CD4-positive, alpha-beta T cell treated with Interferon alpha-2 for 1 hour (primary cell): ENCODE data around the gene DCC.

Source experiments
- DNase-seq, 2 donors: peaks; one replicate each; pipeline ENCODE4 v3.0.0-alpha.2; 2020 to 2022

Gene DCC

DNA sequence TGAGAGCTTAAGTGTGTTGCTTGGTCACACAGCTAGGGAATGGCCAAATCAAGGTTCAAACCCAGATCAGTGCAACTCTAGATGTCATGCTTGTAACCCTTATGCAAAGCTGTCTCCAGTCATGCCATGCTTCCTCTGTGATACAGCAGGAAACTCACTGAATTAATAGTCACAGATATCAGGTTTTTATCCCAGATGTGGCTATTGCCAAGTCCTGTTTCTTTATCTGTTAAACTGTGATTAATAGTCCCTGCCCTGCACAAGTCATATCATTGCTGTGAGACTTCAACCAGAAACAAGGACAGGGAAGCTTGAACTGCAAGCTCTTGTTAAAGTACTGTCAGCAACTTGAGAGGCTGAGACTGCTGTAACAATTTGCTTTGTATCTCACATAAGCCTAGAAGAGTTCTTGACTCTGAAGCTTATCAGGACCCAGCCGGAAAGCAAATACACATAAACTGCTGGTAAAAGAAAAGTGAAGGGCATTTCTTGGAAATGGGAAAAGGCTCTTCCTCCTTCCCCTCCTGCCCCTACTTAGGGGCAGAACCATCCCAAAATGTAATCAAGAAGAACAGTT is 609.0 kb downstream of the DCC start:
- no peak for DNase-seq

DNA sequence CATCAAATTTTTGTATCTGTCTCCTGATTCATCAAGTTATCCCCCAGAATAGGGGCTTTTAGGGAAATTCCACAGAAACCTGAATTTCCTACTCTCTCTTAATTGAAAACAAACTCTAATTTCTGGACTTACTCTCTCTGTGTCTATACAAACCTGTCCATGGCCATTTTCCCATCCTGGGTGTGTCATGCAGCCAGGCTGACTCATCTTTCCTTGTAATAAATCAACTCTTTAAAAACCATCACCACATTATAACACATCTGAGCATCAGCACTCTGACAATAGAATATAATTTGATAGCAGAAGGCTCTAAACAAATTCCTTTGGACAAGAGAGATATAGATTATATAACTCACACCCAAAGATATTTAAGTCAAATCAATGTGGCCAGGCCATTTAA is 610.2 kb downstream of the DCC start:
- no peak for DNase-seq

DNA sequence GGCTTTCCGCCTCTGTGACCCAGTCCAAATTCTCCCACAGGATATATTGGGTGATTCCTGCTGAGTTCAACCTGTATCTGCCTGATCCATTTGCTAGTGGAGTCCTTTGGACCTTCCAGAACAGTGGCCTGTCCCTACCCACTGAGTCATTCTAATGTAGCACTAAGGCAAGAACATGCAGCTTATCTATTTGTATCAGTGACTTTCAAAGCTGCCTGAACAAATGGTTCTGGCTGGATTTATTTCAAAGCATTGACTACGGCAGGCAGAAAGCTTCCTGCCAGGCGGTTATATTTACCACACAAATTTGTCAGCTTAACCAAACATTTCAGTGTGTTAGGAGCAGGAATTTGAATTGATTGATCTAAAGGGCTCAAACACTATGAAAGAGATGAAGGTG is 613.4 kb downstream of the DCC start:
- DNase-seq, result no peak

DNA sequence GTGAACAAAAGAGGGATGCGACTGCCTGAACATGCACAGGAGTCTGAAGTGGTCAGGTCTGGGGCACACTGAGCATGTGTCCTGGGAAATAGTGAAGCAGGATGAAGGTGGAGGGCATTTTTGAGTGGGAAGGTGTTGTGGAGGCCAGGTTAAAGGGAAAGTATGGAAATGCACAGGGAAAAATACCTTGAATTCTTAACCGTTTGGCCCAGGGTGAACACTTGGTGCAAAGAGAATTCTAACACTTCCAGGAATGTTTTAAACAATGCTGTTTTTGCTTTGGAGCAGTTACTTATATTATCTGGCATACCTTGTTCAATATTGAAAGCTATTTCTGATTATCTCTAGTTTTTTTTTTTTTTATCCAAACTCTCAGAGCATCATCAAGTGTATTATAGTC is 623.5 kb downstream of the DCC start:
- no peak for DNase-seq

DNA sequence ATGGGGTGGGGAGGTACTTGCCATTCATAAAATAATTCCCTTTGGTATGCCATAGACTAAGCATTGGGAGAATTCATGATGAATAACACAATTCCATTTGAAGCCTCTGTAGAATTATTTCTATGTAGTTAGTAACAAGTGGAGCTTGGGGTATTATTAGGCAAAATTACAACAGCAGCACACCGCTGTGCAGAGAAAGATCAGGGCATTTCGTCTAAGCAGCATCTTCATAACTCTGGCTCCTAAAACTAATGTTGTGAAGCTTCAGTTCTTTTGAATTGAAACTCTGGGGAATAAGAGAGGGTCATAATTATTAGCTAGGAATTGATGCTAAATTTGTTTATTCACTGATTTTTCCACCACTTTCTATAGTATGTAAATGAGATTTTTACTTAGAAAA is 630.7 kb downstream of the DCC start:
- no peak for DNase-seq

DNA sequence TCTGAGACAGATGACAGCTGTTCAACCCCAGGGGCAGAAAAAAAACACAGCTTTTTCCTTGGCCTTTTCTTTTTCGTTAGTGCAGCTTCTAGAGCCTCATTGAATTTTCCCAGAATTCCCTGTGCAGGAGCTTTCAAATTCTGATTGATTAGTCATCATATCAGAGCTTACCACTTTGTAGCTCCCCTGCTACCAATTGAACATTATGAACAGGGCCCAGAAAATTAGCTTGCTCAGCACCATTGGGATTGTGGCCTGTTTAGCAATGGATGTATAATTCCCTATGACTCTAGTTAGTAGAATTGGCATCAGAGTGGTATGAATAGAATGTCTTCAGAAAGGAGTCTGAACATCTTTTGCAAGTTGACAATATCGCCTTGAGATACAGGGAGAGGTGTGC is 631.1 kb downstream of the DCC start:
- no peak for DNase-seq

DNA sequence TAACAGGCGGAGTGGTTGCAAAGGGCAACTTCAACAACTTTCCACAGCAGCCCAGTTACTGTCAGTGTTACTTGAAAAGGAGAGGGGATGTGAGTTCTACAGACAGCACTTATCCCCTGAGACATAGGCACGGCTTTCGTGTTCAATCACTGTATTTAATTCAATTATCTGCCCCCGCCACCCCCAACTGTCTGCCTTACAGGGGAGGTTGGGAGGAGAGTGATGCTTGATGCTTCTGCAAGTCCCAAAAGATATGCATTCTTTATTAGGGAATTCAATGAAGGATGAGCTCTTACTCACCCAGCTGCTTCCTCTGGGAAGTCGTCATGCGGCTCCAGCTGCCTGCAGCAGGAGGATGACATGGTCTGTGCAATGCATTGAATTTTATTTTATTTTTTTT is 639.9 kb downstream of the DCC start:
- DNase-seq, result no peak

DNA sequence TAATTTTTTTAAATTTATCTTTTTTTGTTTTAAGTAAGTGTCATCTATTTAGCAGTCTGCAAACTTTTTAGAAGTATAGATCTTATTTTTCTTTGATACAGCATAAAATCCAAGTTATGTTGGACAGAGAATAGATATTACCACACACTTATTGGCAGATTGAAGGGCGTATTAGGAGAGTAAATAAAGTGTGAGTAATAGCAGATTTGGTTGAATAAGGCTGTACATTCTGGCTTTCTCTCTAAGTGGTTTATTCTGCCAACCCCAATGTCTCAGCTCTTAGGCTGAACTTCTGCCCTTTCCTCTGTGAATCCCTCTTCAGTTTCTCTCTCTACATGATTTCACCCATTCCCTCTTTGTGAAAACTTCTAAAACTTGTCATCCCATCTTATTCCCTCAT is 651.2 kb downstream of the DCC start:
- no peak for DNase-seq

DNA sequence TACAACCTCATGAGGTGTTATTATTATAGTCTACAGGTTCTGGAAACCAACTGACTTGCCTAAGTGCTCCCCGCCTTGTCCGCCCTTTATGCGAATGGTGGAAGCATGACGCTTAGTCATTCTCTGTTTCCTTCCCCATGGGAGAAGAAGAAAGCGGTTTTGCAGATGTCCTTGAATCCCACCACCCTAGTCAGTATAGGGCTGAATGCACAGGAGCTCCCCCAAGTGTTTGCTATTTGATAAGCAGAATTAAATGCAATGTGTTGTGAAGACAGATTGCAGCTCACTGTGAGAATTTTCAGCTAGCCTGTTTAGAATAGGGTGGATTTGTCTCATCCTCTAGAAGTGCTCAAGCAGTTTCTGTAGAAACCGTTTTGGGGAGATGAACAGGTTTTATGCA is 652.0 kb downstream of the DCC start:
- DNase-seq, result no peak

DNA sequence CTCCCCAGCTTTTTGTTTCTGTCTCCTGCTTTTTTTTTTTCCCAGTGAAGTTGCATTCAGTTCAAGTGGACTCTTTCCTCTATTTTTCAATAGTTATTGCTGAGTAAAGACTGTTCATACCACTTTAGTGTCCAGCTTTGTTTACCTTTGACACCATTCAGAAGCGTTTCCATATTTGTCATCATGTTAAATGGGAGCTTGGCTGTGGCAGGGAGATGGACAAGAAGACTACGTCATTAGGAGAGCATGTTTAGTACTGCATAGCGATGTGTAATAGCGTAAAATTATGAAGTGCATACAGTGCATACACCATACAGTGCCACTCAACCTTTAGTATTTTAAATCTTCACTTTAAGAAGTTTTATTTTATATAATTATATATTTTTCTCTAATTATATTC is 655.9 kb downstream of the DCC start:
- DNase-seq, result no peak

DNA sequence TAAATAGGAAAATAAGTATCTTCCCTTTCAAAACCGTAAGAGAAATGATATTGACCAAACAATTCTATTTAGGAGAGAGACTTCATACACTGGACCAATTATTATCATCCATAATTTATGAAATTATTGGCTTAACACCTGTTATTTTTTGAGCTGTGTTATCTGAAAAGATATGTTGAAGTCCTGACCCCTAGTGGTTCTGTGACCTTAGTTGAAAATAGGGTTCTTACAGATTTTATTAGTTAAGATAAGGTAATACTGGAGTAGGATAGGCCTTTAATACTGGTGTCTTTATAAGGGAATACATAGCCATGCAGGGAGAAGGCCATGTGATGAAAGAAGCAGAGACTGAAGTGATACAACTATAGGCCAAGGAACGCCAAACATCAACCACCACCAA is 659.6 kb downstream of the DCC start:
- DNase-seq, result no peak

DNA sequence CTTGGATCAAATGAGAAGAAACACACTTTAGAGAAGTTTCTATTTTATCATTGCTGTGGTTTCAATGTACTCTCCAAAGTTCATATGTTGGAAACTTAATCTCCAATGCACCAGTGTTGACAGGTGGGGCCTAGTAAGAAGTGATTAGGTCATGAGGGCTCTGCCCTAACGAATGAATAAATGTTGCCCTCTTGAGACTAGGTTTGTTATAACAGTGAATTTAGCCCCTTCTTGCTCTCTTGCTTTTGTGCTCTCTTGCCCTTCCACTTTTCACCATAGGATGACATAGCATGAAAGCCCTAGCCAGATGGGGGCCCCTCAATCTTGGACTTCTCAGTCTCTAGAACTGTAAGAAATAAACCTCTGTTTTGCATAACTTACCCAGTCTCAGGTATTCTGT is 664.8 kb downstream of the DCC start:
- DNase-seq, result no peak

DNA sequence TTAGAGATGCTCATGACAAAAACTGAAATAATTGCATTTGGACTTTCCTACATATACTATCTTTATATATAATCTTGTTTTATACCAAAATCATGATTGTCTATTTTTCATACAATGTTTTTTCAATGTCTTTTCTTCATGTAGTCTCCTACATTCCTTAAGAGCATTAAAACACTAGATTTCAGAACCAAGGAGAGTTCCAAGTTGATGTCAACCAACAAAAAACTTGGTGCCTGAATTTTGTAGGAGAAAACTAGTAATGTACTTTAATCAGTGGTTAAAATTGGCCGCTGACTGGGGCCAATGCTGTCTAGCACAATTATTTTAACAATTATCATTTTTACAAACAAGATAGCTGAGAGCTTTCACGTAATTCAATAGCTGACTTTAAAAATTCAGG is 678.8 kb downstream of the DCC start:
- no peak for DNase-seq

DNA sequence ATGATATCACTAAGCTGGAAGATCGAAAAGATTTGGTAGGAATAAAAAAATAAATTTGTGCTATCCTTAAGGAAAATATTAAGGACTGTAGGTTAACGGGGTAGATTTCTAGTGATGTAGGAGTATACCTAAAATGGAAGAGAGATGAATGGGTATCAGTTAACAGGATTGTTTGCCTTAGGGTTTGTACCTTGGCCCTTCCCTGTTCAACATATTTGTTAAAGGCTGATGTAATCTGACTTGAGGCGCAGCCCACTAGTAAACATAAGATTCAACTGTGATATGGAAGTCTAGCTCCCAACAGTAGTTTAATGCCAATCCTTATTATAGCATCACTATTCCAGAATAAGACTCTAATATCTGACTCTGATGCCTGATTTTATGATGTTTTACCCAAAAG is 685.2 kb downstream of the DCC start:
- no peak for DNase-seq

DNA sequence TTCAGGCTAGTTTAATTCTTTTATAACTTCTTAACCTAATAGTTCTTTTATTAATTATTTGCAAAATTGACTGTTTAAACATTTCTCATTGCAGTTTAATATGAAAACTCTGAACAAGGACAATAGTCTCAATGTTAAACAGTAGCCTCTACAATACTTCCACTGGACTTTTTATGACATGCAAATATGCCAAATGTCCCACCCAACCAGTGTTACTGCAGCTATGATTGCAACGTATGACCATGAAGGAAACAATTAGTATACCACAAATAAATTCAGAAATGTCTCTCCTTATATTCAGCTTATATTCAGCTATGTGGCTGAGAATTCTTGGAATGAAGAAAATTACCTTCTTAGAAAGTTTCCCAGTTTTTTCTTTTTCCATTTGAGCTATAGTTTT is 688.6 kb downstream of the DCC start:
- DNase-seq, result no peak

DNA sequence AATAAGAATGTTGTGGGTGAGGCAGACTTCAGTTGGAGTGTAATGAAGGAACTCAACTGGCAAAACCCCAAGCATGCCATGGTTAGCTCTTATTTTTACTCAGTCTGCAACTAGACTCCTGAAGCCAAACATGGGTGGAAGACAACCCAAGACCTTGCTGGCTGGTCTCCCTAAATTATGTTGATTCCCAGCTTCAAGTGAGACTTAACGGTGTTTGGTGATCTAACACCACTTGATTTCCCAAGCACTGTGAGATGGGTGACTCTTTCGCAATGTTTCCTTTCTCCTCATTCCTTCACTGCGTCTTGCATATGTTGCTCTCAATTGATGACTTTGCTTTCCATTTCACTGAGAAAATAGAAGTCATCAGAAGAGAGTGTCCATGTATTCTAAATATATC is 693.1 kb downstream of the DCC start:
- DNase-seq, result no peak

DNA sequence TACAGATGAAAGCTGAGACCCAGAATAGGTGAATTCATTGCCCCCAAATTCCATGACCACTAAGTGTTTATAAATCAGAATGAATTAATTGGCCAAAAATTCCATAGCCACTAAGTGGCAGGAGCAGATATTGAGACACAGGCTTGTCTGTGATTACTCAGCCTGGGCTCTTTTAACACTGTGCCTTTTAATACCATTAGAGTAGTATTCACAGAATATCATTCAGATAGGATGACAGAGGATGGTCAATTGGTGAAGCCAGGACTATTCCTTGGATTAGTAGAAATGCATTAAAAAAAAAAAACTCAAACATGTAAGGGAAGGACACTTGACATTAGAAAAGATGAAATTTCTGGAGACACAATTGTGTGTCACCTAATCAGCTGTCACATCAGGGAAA is 698.6 kb downstream of the DCC start:
- no peak for DNase-seq

DNA sequence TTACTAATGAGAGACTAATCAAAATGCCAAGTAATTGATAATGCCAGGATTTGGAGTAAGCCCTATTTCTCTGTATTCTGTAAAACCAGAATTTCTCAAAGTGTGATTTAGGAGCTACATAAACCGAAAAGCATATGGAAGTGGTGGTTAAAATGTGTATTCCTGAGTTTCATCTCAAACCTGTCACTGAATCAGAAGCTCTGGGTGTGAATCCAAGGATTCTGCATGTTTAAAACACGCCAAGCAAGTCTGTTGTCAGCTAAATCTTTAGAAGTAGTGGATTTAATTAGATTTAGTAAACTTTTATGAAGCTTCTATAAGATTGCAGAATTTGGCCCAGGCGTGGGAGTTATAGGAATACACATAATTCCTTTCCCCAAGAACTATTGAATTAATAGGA is 700.3 kb downstream of the DCC start:
- DNase-seq, result no peak

DNA sequence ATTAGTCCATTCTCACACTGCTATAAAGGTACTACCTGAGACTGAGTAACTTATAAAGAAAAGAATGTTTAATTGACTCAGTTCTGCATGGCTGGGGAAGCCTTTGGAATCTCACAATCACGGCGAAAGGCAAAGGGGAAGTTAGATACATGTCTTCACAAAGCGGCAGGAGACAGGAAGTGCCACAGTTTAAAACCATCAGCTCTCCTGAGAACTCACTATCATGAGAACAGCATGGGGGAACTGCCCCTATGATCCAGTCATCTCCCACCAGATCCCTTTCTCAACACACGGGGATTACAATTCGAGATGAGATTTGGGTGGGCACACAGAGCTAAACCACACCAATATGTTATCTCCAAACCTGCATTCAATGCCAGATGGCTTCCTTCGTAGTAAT is 716.1 kb downstream of the DCC start:
- no peak for DNase-seq

DNA sequence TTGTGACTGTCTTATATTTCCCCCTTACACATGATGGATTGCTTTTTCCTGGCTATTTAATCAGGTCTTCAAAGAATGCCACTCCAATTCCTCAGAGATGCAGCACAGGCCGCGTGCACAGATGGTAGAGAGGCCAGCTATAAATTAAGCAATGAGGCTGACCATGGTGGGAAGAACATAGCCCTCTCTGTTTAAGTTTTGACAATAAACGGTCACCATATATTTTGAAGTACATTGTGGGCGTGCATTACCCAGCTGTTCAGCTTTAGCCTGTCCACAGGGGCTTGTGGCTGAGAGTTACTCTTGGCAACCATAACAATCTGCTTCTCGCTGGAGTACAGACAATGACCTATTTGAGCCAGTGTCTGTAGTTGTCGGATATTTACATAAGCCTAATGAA is 730.8 kb downstream of the DCC start:
- DNase-seq, result no peak

DNA sequence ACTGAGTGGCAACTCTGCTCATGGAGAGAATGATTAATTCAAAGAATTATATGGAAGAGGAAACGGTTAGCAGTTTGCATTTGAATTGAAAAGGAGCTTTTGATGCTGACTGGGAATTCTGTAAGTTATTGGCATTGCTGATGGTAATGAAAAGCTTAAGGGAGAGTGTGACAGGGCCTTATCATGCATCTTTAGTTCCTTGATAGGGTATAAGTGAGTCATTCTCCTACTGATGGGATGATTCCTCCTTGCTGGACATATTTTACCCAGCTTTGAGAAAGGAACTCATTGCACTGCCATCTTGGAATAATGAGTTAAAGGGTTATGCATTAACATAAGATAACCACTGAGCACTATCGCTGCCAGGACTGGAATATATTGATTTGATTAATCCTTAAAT is 740.7 kb downstream of the DCC start:
- DNase-seq, result no peak

DNA sequence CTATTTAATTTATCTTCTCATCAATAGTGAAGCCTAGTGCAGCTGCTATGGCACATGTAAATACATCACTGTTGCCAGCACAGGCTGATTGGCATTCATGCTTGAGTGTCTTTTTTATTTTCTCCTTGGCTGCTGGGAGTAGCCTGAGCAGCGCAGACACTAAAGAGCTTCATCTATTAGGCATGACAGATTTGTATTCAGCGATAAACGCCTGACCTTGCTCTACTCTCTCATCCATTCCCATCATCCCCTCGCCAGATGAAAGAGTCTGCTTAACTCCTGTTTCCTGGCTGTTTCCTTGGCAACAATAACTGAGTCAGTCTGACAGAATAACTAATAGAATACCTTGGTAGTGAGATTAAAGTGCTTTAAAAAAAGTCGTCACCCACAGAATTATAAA is 753.6 kb downstream of the DCC start:
- DNase-seq, result no peak

DNA sequence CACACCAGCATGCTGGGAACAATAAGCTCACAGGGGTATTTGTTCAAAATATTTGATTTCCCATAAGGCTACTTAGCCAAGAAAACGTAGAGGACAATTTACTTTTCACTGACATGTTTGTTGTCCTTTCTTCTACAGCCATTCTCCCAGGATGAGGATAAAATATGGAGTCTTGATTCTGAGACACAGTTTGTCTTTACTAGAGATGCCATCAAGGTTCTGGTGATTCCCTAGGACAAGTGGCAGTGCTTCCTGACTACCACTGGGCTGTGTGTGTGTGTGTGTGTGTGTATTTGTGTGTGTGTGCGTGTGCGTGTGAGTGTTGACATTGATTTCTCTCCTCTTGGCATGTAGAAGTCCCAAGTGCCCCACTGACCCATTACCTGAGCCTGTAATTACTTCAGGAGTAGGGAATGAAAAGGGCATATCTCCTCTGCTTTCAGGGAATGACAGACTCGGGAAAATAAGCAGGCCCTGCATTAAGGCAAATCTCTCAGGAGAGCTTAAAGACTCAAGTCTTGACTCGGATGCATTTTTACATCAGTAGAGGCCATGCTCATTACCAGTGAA is 761.6 kb downstream of the DCC start:
- DNase-seq, result no peak

DNA sequence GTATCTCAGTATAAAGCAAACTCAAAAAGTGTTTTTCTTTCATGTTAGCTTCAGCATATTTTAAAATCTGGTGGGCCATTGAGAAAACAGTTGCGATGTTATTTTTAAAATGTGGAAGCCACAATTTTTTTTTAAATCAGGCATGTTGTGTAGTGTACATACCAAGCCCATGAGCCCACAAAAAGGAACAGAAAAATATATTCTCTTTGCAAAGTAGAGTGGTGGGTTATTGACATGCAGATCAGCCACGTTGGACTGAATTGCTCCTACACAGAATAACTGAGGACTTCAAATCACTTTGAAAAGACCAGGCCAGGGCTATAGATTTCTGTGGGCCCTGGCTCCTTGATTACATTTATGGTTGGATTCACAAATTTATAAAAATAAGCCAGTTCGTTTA is 774.4 kb downstream of the DCC start:
- DNase-seq, result no peak

DNA sequence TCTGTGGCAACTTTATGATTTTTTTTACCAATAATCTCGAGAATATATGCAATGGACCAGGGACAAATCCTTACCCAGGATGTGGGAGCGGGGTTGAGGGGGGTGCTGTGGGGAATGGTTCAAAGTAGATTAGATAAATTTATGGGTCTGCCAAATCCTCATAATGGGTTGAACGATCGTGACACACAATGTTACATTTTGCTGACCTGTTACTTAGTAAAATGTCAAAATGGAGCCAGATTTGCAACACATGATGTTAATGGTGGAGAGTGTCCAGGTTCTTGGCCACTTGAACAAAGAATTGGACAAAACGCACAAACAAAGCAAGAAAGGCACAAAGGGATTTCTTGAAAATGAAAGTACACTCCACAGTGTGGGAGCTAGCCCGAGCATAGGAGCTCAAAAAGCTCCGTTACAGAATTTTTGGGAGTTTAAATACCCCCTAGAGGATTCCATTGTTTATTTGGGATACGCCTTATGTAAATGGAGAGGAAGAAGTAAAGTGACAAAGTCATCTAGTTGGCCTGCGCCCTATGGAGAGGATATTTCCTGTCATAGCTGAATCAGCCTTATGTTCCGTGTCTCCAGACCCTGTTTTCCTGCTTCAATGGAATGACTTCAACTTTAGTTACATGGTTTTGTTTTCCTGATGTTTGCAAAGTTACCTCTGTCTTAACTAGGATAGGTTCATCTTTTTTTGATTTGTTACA is 776.0 kb downstream of the DCC start:
- DNase-seq, result no peak
